Measurements from ENCODE around the gene TBC1D21. TPM values are rescaled to one million over a fixed set of nuclear protein-coding genes. Genes with fewer than 3 reads are reported as not detected.
A peak's percentile ranks its signal among the peaks of the same experiment; 100 is the strongest.
"Not testable (repeated sequence)": the region's sequence is repeated elsewhere in the genome, so short reads cannot be mapped to it uniquely, and the experiment has no call there.

TBC1D21 gene
- total RNA-seq, 6 experiments from 2014 or later, result not detected

DNA sequence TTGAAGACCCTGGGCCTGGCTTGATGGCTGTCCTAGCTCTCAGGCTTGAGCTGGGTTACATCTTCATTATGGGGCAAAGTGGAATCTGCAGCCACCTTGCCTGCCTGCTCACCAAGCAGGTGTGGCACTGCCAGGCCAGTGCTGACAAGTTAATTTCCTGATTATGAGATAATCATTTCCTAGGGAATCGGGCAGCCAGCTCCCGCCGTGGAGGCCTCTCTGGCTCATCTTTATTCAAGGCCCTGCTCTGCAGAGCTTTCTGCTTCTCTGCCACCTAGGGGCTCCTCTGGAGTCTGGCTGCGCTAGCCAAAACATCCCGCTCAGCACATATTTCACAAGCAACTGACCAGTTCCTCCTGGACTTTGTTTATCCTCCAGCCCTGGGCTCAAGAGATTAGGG, 62.8 kb downstream of the TBC1D21 start:
- H3K9me3 ChIP-seq, result no peaks in the 10 kb centered on the region
- H3K36me3 ChIP-seq, result no peaks in the 10 kb centered on the region
- H3K27ac ChIP-seq, result no peak overlapping the region
- H3K27me3 ChIP-seq, result no peaks in the 10 kb centered on the region
- 39% methylated on average over 2 of the region's 5 CpGs for WGBS (ENCODE audit: insufficient coverage, low coverage, low lambda C conversion rate, missing lambda C conversion rate)
- TF ChIP-seq, protein P1, sequence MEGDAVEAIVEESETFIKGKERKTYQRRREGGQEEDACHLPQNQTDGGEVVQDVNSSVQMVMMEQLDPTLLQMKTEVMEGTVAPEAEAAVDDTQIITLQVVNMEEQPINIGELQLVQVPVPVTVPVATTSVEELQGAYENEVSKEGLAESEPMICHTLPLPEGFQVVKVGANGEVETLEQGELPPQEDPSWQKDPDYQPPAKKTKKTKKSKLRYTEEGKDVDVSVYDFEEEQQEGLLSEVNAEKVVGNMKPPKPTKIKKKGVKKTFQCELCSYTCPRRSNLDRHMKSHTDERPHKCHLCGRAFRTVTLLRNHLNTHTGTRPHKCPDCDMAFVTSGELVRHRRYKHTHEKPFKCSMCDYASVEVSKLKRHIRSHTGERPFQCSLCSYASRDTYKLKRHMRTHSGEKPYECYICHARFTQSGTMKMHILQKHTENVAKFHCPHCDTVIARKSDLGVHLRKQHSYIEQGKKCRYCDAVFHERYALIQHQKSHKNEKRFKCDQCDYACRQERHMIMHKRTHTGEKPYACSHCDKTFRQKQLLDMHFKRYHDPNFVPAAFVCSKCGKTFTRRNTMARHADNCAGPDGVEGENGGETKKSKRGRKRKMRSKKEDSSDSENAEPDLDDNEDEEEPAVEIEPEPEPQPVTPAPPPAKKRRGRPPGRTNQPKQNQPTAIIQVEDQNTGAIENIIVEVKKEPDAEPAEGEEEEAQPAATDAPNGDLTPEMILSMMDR (IDR thresholded peaks at IDR 0.05), result no peak
- TF ChIP-seq POLR2A (IDR thresholded peaks at IDR 0.05), result no peak
- peak in 1 of 3 donors; percentile 24 for DNase-seq
- peaks cover 0 to 12% (median 0%) of the 10 kb centered on the region in 4 donors for H3K4me1 ChIP-seq
- peak in 1 of 4 donors; percentile 9 for ATAC-seq
- no peak overlapping the region for H3K4me3 ChIP-seq
- intact Hi-C loops (cut with DNase I), result no loop called here

DNA sequence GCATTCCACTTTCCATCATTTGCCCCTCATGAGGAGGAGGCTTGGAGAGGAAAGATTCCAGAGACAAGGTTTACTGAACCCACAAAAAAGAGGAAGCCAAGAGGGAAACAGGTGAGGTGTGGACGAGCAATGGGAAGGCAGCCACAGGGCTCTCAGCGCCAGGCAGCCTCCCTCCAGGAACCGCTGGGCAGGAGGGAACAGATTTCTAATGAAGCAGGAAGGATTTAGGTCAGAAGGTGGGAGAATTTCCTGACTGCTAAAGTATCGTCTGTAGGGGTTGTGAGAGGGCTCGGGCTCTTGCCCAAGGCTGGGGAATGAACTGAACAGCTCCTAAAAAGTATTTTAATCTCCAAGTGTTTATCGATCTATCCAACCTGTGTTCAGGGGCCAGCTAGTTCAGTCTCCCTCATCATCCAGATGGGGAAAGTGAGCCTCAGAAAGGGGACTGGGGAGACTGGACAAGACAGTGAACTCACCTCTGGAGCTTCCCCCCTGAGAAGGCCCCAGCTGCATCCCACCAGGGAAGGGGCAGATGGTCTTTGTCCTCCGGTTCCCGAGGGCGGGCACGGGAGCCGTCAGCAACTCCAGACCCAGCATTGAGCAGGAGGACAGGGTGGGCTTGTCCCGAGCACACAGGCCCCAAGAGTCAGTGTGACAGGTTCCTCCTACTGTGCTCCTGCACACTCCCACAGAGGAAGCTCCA, 63.4 kb downstream of the TBC1D21 start:
- intact Hi-C loops (cut with DNase I), result no loop called here
- ATAC-seq (no peak), DNase-seq (peak in 1 of 3 donors; percentile 17)
- Histone ChIP-seq H3K9me3 (no peaks in the 10 kb centered on the region), H3K4me1 (peaks cover 0 to 12% (median 0%) of the 10 kb centered on the region in 4 donors), H3K27ac (no peak overlapping the region), H3K27me3 (no peaks in the 10 kb centered on the region), H3K36me3 (no peaks in the 10 kb centered on the region), H3K4me3 (no peak overlapping the region)
- WGBS (ENCODE audit: insufficient coverage, low coverage, low lambda C conversion rate, missing lambda C conversion rate), result 36% methylated on average over 8 of the region's 12 CpGs
- TF ChIP-seq POLR2A (IDR thresholded peaks at IDR 0.05), result no peak
- TF ChIP-seq, protein P1 (IDR thresholded peaks at IDR 0.05), result no peak

DNA sequence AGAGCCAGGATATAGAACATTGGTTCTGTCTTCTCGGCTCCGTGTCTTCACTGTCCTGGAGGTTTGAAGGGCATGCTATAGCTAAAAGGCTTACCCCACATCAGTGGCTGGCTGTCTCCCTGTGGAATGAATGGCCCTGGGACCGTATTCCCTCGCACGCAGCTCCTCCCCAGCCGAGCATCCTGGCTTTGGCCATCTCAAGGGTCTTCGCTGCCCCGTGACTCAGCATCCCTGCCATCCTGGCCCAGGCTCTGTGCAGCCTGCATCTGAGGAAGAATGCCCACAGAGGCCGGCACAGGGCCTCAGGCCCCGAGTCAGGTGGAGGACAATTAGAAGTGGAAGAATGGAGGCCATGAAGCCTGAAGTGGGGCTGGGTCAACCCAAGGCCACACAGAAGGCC, 63.9 kb downstream of the TBC1D21 start:
- DNase-seq (peak in 1 of 3 donors; percentile 43), ATAC-seq (no peak)
- Histone ChIP-seq H3K4me3 (no peak overlapping the region), H3K4me1 (peaks cover 0 to 12% (median 0%) of the 10 kb centered on the region in 4 donors), H3K9me3 (no peaks in the 10 kb centered on the region), H3K36me3 (no peaks in the 10 kb centered on the region), H3K27me3 (no peaks in the 10 kb centered on the region), H3K27ac (no peak overlapping the region)
- intact Hi-C loops (cut with DNase I), result no loop called here
- no peak for TF ChIP-seq POLR2A (IDR thresholded peaks at IDR 0.05)
- TF ChIP-seq, protein P1 (IDR thresholded peaks at IDR 0.05), result no peak
- 67% methylated on average over 3 of the region's 10 CpGs for WGBS (ENCODE audit: insufficient coverage, low coverage, low lambda C conversion rate, missing lambda C conversion rate)

DNA sequence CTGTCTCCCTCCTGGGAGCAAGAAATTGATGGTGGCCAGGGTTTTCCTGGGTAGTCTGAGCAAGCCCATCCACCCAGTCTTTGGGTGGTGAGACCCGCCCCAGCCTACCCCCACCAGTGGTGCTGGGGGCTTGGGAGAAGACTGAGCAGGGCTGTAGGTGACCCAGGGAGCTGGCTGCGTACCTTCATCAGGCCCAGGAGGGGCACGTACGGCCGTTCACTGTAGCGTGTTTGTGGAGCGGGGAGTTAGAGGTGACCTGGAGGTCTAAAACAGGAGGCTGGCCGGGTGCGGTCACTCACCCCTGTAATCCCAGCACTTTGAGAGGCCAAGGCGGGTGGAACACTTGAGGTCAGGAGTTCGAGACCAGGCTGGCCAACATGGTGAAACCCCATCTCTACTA, 64.4 kb downstream of the TBC1D21 start:
- H3K9me3 ChIP-seq, result no peaks in the 10 kb centered on the region
- no peak overlapping the region for H3K4me3 ChIP-seq
- 93% methylated on average over 5 of the region's 11 CpGs for WGBS (ENCODE audit: insufficient coverage, low coverage, low lambda C conversion rate, missing lambda C conversion rate)
- H3K27me3 ChIP-seq, result no peaks in the 10 kb centered on the region
- H3K4me1 ChIP-seq, result peaks cover 0 to 12% (median 0%) of the 10 kb centered on the region in 4 donors
- no peak for ATAC-seq
- H3K27ac ChIP-seq, result no peak overlapping the region
- intact Hi-C loops (cut with DNase I), result no loop called here
- no peak for TF ChIP-seq POLR2A (IDR thresholded peaks at IDR 0.05)
- TF ChIP-seq, protein P1 (IDR thresholded peaks at IDR 0.05), result no peak
- DNase-seq, result peak in 1 of 3 donors; percentile 42
- H3K36me3 ChIP-seq, result no peaks in the 10 kb centered on the region

DNA sequence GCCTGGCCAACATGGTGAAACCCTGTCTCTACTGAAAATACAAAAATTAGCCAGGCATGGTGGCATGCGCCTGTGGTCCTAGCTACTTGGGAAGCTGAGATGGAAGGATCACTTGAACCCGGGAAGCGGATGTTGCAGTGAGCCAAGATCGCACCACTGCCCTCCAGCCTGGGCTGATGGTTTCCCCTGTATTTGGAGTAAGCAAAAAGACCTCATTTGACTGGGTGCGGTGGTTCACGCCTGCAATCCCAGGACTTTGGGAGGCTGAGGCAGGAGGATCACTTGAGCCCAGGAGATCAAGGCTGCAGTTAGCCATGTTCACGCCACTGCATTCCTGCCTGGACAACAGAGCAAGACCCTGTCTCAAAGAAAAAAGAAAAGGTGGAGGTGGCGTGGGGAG, 65.2 kb downstream of the TBC1D21 start:
- ATAC-seq; H3K36me3 ChIP-seq; DNase-seq; H3K27ac ChIP-seq; H3K27me3 ChIP-seq; H3K9me3 ChIP-seq; intact Hi-C loops (cut with DNase I); H3K4me3 ChIP-seq: not testable (repeated sequence)
- 67% methylated on average over 3 of the region's 8 CpGs for WGBS (ENCODE audit: insufficient coverage, low coverage, low lambda C conversion rate, missing lambda C conversion rate)
- H3K4me1 ChIP-seq, result peaks cover 0 to 12% (median 0%) of the 10 kb centered on the region in 4 donors

Measured in right lobe of liver (tissue), 6 donors.